Neutrophil (primary cell): ENCODE measurements around the gene CAV3.

Experiments
- H3K27ac ChIP-seq: fragments of 200-600 bp; sonication (generic); 2 replicates; pipeline ENCODE4 v1.5.1; 2016; ENCODE audit warnings: mild to moderate bottlenecking, moderate library complexity
- H3K27me3 ChIP-seq: fragments of 200-600 bp; sonication (generic); 2 replicates; pipeline ENCODE4 v1.6.0; 2016; ENCODE audit warnings: mild to moderate bottlenecking
- H3K36me3 ChIP-seq: fragments of 200-600 bp; sonication (generic); 2 replicates; pipeline ENCODE4 v1.5.1; 2017
- H3K4me1 ChIP-seq, 2 experiments: fragments of 200-600 bp in 1 of 2; sonication (generic) in 1 of 2; 1 replicate in 1 of 2; 2 replicates in 1 of 2; pipeline versions ENCODE4 v1.5.1 to v1.6.1; 2013 to 2016; ENCODE audit warnings: low read depth in 1 of 2, low read length in 1 of 2, mild to moderate bottlenecking in 1 of 2, moderate library complexity in 1 of 2; ENCODE audit not compliant: control insufficient read depth in 1 of 2, insufficient read depth in 1 of 2
- H3K4me3 ChIP-seq, 2 experiments: fragments of 200-600 bp in 1 of 2; sonication (generic) in 1 of 2; 1 replicate in 1 of 2; 2 replicates in 1 of 2; pipeline ENCODE4 v1.5.1; 2013 to 2016; ENCODE audit warnings: low read depth in 1 of 2, low read length in 1 of 2, mild to moderate bottlenecking in 1 of 2, moderate library complexity in 1 of 2
- H3K9me3 ChIP-seq: fragments of 200-600 bp; sonication (generic); 2 replicates; pipeline ENCODE4 v1.5.1; 2016
- TF ChIP-seq, protein P1 (sequence below): fragments of 200-600 bp; sonication (generic); IDR thresholded peaks from 2 replicates; pipeline ENCODE4 v1.5.1; 2016; ENCODE audit warnings: antibody characterized with exemption

Gene CAV3

DNA sequence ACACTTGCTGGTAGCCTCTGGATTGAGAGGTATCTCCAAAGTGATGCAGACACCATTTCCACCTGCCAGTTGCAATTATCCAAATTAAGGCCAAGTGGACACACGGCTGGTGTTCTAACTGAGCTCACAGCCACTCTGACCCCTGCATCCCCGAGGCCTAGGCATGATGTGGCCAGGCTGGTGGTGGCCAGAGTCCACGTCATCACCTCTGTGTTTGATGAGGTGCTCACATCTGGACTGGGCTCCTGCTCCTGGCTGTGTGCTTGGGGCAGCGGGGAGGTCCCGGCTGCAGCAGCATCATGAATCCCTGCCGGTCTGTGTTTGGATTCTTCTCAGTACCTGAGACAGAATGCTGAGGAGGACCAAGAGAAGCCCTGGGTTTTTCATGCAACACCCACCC lies 30.9 kb downstream of the CAV3 start:
- Histone ChIP-seq H3K27ac (no peak overlapping the region), H3K4me3 (no peak overlapping the region), H3K36me3 (no peaks in the 10 kb centered on the region), H3K4me1 (peaks cover 3 to 6% of the 10 kb centered on the region in 2 experiments), H3K27me3 (peaks cover 56% of the 10 kb centered on the region), H3K9me3 (no peaks in the 10 kb centered on the region)
- TF ChIP-seq, protein P1, sequence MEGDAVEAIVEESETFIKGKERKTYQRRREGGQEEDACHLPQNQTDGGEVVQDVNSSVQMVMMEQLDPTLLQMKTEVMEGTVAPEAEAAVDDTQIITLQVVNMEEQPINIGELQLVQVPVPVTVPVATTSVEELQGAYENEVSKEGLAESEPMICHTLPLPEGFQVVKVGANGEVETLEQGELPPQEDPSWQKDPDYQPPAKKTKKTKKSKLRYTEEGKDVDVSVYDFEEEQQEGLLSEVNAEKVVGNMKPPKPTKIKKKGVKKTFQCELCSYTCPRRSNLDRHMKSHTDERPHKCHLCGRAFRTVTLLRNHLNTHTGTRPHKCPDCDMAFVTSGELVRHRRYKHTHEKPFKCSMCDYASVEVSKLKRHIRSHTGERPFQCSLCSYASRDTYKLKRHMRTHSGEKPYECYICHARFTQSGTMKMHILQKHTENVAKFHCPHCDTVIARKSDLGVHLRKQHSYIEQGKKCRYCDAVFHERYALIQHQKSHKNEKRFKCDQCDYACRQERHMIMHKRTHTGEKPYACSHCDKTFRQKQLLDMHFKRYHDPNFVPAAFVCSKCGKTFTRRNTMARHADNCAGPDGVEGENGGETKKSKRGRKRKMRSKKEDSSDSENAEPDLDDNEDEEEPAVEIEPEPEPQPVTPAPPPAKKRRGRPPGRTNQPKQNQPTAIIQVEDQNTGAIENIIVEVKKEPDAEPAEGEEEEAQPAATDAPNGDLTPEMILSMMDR: no peak

DNA sequence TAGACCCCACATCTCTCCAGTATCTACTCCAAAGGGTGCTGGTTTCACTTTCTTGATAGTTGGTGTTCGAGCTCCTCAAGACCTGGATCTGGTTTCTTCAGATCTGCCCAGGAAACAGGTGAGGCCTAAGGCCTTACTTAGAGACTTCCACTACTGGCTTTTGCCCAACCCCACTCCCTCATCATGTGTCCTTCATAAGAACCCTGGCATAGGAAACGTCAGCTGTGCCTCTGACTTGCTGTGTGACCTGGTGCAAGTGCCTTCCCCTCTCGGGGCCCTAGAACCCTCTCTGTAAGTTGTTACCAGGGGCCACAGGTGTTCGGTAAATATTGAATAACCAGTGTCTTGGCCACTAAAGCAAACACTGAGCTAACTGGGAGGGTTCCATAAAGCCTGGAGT lies 31.9 kb downstream of the CAV3 start:
- Histone ChIP-seq H3K9me3 (no peaks in the 10 kb centered on the region), H3K27ac (no peak overlapping the region), H3K36me3 (no peaks in the 10 kb centered on the region), H3K27me3 (peaks cover 66% of the 10 kb centered on the region), H3K4me1 (peaks cover 3 to 7% of the 10 kb centered on the region in 2 experiments), H3K4me3 (no peak overlapping the region)
- TF ChIP-seq, protein P1: no peak

- peaks cover 72% of the 10 kb centered on the region for H3K27me3 ChIP-seq
- H3K27ac ChIP-seq: no peak overlapping the region
- no peaks in the 10 kb centered on the region for H3K36me3 ChIP-seq
- no peak overlapping the region for H3K4me3 ChIP-seq
- TF ChIP-seq, protein P1: no peak
- H3K4me1 ChIP-seq: peaks cover 3 to 7% of the 10 kb centered on the region in 2 experiments
- H3K9me3 ChIP-seq: no peaks in the 10 kb centered on the region
Measured at GRCh38 chr3:8766148-8766547, 32.5 kb downstream of the CAV3 start.

GRCh38 chr3:8767256-8767666 lies 33.7 kb downstream of the CAV3 start:
- no peaks in the 10 kb centered on the region for H3K9me3 ChIP-seq
- no peak overlapping the region for H3K27ac ChIP-seq
- peaks cover 3 to 7% of the 10 kb centered on the region in 2 experiments for H3K4me1 ChIP-seq
- no peaks in the 10 kb centered on the region for H3K36me3 ChIP-seq
- H3K27me3 ChIP-seq: peaks cover 82% of the 10 kb centered on the region
- TF ChIP-seq, protein P1: no peak
- H3K4me3 ChIP-seq: no peak overlapping the region

- TF ChIP-seq, protein P1: no peak
- Histone ChIP-seq H3K4me1 (peaks cover 3 to 7% of the 10 kb centered on the region in 2 experiments), H3K36me3 (no peaks in the 10 kb centered on the region), H3K27ac (no peak overlapping the region), H3K27me3 (peaks cover 88% of the 10 kb centered on the region), H3K9me3 (no peaks in the 10 kb centered on the region), H3K4me3 (no peak overlapping the region)
Measured at GRCh38 chr3:8767667-8768363, 34.2 kb downstream of the CAV3 start.
